GM19238 (cell line): ENCODE data around the gene TP53I11.

Experiments
- DNase-seq: peaks from one replicate; pipeline ENCODE4 v3.0.0; 2011; ENCODE audit warnings: low spot score; ENCODE audit not compliant: insufficient read length

The TP53I11 gene

DNA sequence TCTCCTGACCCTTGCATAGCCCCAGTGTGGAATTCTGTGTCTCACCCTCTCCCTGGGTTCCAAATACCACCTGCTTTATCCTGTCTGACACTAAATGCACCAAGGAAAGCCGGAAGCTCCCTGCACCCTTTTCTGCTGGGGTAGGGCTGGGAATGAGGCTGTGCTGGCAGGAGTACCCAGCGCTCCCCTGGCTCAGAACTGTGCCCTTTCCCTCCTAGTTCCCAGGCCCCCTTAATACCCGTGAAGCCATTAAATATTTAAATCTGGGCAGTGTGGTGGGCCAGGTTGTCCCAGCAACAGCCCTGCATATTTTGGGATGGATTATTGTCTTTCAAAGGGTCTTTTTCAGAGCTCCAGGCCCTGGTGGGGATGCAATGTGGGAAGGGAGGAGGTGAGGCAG, 63.0 kb downstream of the TP53I11 start:
- DNase-seq = no peak

DNA sequence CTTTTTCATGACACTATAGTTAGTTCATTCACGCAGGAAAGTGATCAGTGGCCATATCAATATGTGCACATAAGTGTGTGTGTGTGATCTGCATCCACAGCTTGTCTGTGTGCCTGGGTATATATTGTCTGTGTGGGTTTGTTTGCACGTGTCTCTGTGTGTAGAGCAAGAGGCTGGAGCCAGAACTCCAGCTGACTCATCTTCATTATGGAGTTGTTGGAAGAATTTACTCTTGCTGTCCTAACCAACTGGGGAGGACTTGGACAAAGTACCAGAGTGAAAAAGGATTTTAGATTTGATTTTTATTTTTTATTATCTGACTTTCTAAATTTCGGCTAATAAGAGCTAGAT, 63.9 kb downstream of the TP53I11 start:
- DNase-seq = no peak

DNA sequence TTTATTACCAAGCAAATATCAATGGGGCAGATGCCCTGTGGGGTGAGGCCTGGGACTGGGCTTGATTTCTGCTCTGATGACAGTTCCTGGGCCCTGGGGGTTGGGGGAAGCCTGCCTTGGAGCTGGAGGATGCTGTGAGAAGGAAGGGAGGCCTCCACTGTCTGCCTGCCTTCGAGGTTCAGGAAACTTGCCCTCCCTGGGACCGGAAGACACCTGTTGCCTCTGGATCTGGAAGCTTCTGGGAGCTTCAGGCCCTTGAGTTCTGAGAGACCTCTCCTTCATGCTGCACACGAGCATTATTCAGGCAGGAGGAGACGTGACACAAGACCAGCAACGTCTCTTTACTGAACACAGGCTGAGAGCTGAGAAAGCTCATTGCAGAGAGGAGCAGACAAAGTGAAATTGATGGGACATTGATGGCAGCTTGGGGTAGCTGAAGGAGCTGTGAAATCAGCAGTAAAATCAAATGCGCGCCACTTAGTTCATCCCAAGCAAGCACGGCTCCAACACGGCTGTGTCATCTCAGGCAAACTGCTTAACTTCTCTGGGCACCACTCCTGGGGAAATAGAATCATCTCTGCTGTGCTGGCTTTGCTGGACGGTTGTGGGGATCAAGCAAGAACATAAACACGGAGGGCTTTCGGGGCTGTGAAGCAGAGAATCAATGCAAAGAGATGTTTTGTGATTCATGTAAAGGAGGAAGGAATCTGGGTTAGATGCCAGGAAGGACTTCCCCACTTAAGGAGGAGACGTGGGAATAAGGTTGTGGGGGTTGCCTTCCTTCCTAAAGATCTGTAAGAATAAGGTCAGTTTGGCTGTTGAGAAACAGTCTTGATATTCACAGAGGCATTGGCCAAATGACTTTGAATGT, 64.5 kb downstream of the TP53I11 start:
- DNase-seq = no peak

DNA sequence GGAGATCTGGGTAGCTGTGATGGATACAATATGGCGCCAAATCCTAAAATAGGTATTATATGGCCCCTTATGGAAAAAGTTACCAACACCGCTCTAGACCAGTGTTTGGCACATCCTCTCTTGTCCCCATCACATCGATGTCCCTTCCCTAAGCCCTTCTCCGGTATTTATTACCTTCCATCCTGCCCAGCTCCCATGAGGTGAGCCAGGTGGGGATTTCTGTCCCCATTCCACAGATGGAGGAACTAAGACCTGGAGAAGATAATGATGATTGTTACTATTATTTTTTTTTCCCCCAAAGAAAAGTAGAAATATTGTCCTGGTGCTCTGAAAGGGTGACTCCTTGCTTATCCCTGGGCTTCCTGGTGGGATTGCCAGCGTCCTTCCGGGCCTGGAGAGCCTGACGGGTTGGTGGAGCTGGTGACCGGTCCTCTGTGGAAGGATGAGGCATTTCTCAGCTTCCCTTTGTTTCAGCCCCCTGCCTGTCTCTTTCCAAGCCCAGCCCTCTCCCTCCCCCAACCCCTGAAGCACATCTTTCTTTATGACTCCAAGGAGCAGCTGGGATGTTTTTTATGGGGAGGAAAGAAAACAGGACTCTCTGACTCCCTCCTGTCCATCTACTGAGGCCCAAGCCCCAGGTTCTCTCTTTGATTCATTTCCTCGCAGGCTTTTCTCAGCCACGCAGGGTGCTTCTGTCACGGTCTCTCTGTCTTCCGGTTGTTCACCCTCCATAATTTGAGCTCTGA, 65.4 kb downstream of the TP53I11 start:
- DNase-seq = no peak

DNA sequence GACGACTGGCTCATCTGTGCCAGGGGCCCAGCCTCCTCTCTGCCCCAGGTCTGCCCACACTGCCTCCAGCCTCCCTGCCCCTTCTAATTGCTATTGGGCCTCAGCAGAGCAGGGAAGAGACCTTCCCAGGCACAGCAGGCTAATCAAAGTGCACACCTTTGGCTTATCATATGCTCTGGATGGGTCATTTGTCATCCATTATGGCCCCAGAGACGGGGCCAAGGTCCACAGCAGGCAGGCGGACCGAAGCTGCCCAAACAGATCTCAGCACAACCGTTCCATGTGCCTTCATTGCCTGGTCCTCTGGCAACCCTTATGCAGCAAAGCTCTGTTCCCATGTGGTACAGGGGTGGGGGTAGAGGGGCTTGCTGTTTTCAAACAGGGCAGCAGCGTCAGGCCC, 66.6 kb downstream of the TP53I11 start:
- no peak for DNase-seq

DNA sequence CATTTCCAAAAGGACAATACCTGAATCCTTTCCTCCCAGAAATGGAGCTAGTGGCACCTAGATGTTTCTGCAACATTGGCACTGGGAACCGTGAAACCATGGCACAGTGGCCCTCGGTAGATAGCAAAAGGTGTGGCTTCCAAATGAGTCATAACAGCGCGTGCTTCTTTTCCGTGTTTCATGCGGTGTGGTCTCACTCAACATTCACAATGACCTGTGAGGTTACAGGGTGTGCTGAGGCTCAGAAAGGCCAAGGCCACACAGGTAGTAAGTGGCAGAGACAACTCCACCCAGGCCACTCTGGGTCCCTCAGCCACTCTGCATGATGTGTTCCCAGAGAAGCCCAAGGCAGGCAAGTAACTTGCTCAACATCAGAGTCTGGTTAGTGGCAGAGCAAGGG, 67.4 kb downstream of the TP53I11 start:
- no peak for DNase-seq
